GM19240 (cell line): ENCODE data around the gene NIPSNAP3A.

Experiments
- DNase-seq: peaks from one replicate; pipeline ENCODE4 v3.0.0; 2011; ENCODE audit warnings: low spot score; ENCODE audit not compliant: insufficient read length

The NIPSNAP3A gene

GRCh38 chr9:104805441-104805840, 58.0 kb downstream of the NIPSNAP3A start:
- no peak for DNase-seq

DNA sequence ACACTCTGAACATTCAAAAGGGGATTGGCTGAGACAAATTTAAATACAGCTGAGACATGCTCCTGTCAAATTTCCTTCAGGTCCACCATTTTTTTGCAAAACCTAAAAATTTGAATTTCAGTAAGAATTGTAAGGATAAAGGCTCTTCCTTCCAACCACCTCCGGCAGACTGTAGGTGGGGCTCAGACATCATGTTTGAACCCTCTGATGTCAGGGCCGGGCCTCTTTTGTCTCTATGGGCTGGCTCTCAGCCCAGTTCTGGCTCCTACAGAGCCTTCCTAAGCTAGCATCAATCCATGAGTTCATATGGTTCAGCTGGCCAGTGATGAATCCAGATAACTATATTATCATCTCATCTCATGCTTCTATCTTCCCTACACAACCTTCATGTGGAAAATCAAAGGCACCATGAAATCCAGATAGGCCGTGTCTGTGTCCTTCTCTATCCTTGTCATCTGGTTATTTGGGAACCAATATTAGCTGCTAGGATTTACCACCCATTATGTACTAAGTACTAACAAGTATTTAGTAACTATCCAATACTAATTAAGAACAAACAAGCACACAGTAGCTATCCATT, 60.6 kb downstream of the NIPSNAP3A start:
- no peak for DNase-seq
